ENCODE data around the gene SON. TPM values are rescaled to one million over a fixed set of nuclear protein-coding genes. Genes with fewer than 3 reads are reported as not detected.

Gene SON
- polyA plus RNA-seq, 1 donor from 2014 or later = 123 TPM

Other genes starting within 250 kb of the SON start
- gene IFNAR1, start 218.1 kb upstream of the SON start, polyA plus RNA-seq = 12.4 and 15.5 TPM in 2 replicates
- gene IFNGR2, start 139.6 kb upstream of the SON start, polyA plus RNA-seq = 57.2 and 70.0 TPM in 2 replicates
- gene TMEM50B, start 63.1 kb upstream of the SON start, polyA plus RNA-seq = 69.4 and 71.8 TPM in 2 replicates
- gene DNAJC28, start 51.3 kb upstream of the SON start, polyA plus RNA-seq = 5.5 and 6.0 TPM in 2 replicates
- 87.5 and 107 TPM in 2 replicates for gene GART, start 921 bp upstream of the SON start, polyA plus RNA-seq
- 46.2 and 56.6 TPM in 2 replicates for gene DONSON, start 45.6 kb downstream of the SON start, polyA plus RNA-seq
- gene CRYZL1, start 98.7 kb downstream of the SON start, polyA plus RNA-seq = 40.5 and 54.3 TPM in 2 replicates
- gene ITSN1, start 99.5 kb downstream of the SON start, polyA plus RNA-seq = 35.1 and 48.9 TPM in 2 replicates

Measured in neural cell (in vitro differentiated cells).